NK-92 treated with Interleukin-12 subunit alpha and Interleukin-12 subunit beta, amount 100 ng/mL, for 24 hours (cell line): ENCODE measurements around the gene VWC2L.

Experiments
- DNase-seq: peaks from one replicate; lab custom pipeline; 2025; lab: John Stamatoyannopoulos, UW

VWC2L gene

DNA sequence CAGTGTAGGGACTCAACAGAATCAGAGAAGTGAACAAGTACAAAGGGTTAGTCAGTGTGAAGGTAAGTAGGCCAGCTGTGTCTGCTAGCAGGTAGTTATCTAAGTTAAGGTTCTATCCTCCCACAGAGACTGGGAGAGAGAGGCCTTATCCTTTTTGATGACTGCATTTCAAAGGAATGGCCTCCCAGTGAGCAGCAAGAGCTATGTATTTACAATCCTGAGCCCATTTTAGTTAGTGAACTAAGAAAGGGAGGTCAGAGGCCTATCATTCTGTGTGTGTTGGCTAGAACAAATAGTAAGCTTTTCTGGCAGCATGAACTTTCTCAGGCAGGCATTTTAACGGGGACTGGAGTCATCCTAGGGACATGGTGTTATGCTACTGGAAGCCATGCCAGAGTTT is 182.9 kb downstream of the VWC2L start:
- DNase-seq = no peak

DNA sequence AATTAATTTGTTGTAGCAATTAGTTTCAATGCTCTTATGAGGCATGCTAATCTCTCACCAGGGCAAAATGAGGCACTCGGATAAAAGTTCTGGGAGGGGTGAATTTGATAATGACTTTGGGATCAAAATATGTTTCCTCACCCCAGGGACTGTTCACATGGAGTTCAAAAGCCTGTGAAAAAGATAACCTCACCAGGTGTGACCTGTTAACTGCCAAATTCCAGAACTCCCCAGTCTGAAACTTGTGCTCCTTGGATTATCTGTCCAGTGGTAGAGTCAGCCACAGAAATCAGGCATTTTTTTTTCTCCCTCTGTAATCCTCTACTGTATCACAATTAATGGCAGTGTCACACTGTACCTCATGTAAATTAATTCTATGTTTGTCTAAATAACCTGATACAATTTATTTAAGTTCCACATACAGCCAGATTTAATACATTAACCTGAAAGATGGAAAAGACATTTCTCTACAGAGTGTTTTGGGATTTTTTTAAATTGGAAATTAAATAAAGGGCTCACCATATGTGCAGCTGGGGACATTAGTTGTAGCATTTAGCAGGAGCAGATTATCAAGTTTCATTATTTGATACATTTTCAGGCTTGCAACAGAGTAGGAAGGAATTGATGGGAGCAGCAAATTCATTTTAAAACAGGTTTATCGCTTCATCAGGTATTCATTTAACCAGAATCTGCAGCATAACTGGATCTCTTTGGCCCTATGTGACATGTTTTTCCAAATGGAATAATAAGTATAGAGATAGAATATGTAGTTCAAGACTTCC is 191.2 kb downstream of the VWC2L start:
- DNase-seq = no peak

DNA sequence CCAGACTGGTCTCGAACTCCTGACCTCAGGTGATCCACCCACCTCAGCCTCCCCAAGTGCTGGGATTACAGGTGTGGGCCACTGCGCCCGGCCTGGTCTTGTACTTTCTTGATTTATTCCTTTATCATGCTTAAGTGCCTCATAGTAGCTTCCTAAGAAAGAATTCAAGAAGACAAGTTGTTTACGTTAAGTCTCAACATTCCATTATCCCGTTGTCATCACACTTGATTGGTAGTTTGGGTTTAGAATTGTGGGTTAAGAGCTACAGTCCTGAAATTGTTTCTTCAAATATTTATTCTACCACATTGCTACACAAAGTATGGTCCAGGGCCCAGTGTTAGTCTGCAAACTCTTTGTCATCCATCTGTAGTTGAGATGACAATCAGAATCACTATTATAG is 194.0 kb downstream of the VWC2L start:
- DNase-seq = no peak

DNA sequence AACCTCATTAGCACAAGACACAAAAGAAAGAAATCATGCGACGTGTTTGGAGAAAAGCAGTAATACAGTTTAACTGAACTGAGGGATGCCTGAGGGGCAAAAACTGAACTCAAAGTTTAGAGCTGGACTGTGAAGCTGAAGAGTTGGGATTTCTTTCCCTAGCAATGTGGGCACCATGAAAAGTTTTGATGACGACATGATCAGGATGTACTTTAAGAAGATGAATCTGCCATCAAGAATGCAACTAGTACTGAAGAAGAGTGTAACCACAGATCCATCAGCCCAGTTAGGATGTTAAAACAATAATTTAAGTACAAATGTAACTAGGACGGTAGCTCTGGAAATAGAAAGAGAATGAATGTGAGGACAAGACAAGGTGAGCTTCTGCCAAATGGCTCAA is 196.2 kb downstream of the VWC2L start:
- DNase-seq = no peak

DNA sequence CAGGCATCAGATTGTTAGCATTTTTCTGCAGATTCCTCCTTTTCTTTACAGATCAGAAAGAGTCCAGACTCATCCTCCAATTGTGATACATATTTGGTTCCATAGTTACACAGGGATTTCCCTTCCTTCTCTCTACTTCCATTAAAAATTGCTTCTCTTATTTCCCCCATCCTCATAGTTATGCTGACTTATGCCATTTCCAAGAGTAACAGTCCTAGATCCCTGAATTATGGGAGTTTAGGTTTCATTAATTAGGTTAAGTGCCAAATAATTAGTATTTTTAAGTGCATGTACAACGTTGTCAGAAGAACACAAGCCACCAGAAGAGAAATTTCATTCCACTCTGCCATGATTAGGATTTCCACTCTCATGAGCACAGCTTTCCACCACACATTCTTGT is 200.2 kb downstream of the VWC2L start:
- DNase-seq = no peak

- DNase-seq = no peak
Observed at GRCh38 chr2:214624166-214624760, 213.4 kb downstream of the VWC2L start.

GRCh38 chr2:214628091-214628490 is 217.2 kb downstream of the VWC2L start:
- DNase-seq = no peak
